GM19099 (cell line): ENCODE measurements around the gene ZC3H18.

ENCODE experiments used
- POLR2A ChIP-seq: IDR thresholded peaks from 3 replicates; pipeline ENCODE4 v1.6.1; 2011; ENCODE audit warnings: low read depth; ENCODE audit not compliant: insufficient read length; ENCODE audit errors: extremely low read depth

ZC3H18 gene

DNA sequence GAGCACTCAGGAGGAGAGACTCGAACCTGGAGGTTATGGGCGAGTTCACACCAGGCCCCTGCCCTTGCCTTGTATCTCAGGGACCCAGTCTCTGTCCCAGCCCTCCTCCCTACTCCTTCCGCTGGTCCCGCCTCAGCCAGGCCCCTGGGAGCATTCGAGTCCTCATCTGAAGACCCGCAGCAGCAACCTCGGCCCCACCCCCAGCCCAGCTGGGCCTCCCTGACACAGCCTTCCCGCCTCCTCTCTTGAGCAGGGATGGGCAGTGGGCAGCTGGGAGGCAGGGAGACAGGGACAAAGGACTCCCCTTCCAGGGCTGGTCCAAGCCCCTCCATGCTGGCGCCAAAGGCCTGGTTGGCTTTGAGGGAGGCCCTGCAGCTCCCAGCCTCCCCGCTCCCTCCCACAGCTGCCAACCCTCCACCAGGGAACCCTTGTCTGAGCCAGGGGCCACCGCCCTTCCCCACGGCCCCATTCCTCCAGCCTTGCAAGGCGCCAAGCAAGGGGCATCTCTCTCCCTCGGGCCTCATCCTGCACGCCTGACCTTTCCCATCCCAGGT is 15.4 kb upstream of the ZC3H18 start:
- TF ChIP-seq POLR2A = no peak

DNA sequence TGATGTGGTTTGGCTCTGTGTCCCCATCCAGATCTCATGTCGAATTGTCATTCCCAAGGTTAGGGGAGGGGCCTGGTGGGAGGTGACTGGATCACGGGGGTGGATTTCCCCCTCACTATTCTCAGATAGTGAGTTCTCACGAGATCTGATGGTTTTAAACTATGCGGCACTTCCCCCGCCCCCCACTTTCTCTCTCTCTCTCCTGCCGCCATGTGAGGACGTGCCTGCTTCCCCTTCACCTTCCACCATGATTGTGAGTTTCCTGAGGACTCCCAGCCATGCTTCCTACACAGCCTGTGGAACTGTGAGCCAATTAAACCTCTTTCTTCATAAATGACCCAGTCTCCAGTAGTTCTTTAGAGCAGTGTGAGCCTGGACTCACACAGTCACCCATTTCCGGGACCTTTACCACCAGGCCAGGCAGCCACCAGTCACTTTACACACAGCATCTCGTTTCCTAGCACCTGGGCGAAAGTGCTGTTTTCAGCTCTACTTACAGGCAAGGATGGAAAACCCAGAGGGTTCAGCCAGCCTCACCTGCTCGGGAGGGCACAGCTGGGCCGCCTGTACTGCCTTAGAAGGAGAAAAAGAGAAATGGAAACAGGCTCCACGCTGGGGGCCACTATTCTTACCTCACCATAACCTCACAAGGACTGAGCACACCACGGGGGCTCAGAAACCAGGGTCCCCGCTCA is 13.8 kb upstream of the ZC3H18 start:
- TF ChIP-seq POLR2A = no peak

DNA sequence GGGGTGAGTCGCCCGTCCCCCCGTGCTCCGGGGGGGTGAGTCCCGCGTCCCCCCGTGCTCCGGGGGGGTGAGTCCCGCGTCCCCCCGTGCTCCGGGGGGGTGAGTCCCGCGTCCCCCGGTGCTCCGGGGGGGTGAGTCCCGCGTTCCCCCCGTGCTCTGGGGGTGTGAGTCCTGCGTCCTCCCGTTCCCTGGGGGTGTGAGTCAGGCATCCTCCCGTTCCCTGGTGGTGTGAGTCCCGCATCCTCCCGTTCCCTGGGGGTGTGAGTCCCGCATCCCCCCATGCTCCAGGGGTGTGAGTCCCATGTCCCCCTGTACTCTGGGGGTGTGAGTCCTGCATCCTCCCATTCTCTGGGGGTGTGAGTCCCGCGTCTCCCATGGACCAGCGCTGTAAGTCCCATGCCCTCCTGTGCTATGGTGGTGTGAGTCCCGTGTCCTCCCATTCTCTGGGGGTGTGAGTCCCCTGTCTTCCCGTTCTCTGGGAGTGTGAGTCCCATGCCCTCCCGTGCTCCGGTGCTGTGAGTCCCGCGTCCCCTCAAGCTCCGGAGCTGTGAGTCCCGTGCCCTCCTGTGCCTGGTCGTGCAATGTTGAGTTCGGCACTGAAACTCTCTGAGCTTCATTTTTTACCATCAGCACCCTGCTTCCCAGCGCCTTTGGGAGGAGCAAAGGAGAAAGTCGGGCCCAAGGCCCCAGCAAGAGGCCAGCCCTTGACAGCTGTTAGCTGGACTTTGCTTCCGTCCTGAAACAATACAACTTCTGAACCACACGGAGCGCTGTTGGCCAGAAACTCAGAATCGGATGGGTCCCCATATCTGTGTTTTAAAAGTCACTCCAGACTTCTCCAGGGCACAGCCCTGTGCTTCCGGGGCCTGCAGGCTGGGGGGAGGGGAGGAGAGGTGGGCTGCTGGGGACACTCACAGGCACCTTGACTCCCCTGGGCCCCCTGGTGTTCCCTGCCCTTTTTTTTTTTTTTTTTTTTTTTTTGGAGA is 11.5 kb upstream of the ZC3H18 start:
- TF ChIP-seq POLR2A = no peak

DNA sequence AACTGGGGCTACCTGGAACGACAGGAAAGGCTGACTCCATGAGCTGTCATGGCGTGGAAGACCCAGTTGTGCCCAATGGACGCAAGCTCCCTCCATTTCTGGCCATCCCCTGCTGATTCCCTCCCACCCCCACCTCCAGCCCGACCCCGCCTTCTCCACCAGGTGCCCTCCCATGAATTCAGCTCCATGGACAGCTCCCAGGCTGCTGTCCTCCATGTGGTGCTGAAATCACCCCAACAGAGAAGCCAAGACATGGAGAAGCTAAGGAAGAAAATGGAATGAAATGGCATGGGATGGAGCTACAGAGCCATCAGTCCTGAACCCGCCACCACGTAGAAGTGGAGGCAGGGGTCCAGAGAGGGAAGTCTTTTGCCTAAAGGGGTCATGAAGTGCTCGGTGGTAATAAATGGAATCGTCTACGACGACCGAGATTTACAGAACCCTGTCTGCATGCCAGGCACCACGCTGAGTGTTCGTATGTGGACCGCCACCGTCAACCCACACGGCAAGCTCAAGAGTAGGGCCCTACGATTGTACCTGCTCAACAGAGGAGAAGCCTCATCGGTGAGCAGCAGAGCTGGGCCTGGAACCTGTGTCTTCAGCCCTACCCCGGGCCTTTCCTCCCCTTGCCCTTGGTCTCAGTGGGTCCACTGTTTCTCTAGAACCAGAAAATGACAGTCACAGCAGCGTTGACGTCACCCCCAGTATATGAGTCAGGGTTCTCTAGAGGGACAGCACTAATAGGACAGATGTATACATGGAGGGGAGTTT is 9.3 kb upstream of the ZC3H18 start:
- no peak for TF ChIP-seq POLR2A

DNA sequence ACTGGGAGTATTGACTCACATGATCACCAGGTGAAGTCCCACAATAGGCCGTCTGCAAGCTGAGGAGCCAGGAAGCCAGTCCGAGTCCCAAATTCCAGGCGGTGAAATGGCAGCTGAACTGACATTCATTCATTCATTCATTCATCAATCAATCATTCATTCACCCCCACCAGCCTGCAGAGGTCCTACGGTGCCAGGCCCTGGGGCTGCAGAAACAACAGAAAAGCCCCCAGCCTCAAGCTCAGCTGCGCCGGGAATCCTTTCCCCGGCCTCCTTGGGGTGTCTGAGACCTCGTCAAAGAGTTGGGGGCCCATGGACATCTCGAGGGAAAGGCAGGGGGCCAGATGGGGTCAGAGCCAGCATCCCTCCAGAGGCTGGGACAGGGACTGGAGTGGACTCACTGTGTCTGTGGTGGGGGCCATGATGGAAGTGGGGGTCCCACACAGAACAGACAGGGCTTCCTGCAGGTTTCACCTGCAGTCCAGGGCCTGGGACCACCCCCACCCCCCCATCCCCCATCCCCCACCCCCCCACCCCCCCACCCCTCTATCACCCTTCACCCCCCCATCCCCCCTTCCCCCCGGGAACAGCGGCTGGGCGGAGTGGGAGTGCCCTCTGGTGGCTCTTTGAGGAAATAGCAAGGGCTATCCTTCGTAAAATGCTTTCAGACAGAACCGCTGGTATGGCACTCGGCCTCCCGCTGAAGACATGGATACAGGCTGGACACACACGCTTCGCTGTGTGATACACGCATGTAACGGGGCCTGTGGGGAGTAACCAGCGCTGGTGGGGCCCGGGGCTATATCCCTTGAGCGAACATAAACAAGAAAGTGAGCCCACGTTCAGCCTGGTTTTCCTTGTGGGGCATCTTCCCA is 8.5 kb upstream of the ZC3H18 start:
- no peak for TF ChIP-seq POLR2A

DNA sequence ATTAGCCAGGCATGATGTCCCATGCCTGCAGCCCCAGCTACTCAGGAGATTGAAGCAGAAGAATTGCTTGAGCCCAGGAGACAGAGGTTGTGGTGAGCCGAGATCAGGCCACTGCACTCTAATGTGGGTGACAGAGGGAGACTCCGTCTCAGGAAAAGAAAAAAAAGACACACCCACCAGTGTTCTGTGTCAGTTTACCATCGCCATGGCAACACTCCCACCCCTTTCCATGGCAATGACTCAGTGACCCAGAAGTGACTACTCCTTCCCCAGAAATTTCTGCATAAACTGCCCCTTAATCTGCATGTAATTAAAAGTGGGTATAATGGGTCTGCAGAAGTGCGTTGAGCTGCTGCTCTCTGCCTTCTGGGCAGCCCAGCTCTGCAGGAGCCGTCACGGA is 4.0 kb upstream of the ZC3H18 start:
- TF ChIP-seq POLR2A = no peak

DNA sequence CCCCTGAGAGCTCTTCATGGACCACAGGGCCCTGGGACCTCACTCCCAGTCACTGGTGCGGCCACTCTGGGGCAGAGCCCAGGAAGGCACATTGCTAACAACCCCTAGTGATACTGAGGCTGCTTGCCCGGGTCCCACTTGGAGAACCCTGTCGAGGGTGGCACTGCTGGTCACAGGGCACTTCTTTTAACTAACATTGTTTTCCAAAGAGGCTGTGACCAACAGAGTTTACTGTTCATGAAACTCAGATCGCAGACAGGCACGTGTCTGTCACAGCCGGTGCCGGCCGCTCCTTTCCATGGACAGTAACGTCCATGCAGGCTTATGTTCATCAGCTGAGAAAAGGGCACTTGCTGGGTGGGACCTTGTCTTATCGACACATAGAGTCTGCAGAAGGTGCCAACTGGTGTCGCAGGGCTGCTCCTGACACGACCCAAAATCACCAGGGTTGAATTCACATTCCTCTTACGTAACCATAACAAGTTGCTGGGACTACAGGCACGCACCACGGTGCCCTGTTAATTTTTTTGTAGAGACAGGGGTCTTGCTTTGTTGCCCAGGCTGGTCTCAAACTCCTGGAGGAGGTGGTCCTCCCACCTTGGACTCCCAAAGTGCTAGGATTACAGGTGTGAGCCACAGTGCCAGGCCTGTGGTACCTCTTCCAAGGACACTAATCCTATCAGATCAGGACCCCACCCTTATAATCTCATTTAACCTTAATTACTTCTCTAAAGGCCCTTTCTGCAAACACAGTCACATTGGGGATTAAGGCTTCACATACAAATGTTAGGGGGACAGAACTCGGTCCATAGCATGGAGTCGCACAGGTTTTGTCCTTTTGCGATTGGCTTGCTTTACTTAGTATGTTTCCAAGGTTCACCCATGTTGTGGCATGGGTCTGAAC is 1.2 kb upstream of the ZC3H18 start:
- TF ChIP-seq POLR2A = no peak

DNA sequence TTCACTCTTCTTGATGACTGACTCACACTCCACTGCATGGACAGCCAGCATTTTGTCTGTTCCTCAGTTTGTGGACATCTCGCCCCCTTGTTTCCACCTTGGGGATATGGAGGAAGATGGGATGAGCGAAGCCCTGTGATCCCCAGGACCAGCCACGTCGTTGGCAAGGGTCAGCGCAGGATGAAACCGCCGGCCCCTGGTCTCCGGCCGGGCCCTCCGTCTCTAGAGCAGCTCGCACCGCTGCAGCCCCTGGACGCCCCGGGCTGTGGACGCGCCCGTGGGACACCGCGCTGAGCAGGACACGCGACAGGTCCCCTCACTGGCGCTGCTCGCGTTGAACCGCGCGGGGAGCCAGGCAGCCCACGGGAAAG is 604 bp upstream of the ZC3H18 start:
- no peak for TF ChIP-seq POLR2A

DNA sequence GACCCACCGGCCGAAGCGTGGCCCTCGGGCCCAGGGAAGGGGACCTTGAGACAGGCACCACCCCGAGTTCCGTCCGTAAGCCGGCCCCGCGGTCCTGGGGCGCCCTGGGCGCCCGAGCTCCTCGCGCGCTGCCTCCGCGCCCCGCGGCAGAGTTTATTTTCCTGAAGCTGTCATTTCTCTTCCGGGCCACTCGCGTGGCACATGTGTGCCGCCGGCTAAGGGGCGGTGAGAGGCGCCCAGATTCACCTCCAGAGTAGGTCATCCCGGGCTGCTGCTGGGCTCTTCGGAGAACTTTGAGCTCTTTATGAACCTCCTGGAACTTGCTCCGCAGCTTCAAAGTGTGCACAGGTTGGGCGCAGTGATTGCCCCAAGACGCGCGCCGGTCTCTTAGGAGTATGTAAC is 489 bp downstream of the ZC3H18 start:
- TF ChIP-seq POLR2A = no peak

DNA sequence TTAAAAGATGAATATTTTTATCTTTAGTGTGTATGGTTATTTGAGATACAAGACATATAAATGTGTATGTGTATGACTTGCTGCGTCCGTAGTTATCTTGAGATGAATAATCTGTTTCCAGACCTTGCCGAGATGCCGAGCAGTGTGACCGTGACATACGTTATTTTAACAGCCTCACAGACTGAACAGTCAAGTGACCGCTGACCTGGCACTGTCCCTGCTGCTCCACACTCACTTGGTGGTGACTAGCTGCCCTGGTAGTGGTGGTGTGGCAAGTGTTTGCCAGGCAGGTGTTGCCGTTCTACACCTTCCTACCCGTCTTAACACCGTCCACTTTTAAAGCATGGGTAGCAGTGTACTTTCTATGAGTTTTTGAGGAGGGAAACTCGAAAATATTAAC is 5.0 kb downstream of the ZC3H18 start:
- no peak for TF ChIP-seq POLR2A

DNA sequence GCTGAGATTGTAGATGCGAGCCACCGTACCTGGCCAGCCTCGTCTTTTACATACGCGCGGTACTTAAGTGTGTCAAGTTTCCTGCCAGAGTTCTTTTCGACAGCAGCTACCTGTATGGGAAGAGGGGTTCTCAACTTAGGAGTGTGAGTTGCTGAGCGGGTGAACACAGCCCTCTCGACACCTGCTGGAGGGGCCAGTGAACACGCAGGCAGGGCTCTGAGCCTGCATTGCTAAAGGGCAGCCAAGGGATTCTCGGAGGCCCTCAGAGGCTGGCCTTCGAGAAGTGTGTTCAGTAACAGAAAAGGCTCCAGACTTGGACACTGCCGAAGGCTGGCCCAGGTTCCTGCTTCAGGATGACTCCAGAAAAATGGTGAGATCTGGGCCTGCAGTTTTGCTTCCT is 6.1 kb downstream of the ZC3H18 start:
- TF ChIP-seq POLR2A = no peak

DNA sequence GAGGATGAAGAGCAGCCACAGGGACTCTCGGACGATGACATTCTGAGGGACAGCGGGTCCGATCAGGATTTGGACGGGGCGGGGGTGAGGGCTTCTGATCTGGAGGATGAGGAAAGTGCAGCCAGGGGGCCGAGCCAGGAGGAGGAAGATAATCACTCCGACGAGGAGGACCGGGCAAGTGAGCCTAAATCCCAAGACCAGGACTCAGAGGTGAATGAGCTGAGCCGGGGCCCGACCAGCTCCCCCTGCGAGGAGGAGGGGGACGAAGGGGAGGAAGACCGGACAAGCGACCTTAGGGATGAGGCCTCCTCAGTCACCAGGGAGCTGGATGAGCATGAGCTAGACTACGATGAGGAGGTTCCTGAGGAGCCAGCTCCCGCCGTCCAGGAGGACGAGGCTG is 7.0 kb downstream of the ZC3H18 start:
- no peak for TF ChIP-seq POLR2A
